Measurements from ENCODE around the gene ARHGAP22.
A peak's percentile ranks its signal among the peaks of the same experiment; 100 is the strongest.

ARHGAP22 gene

GRCh38 chr10:48587819-48588218 lies 17.1 kb downstream of the ARHGAP22 start:
- DNase-seq (ENCODE audit: low spot score) = no peak

DNA sequence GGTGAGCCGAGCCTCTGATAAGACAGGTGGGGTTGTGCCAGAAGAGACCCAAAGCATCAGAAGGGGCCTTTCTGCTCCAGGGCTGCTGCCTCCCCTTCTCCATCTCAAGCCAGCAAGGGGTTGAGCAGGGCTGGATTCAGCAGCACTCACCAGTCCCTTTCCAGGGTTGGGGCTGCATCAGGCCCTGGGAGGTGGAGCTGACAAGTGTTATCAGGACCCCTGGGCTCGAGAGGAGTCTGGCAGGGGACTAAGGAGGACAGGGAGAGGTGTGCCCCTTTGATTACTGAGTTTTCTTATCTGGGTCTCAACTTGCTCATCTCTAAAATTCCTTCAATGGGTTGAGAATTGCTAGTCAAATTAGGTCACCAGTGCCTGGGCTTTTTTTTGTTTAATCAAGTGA lies 17.8 kb downstream of the ARHGAP22 start:
- no peak for DNase-seq (ENCODE audit: low spot score)

GRCh38 chr10:48582970-48583369 lies 21.9 kb downstream of the ARHGAP22 start:
- DNase-seq (ENCODE audit: low spot score) = no peak

- DNase-seq (ENCODE audit: low spot score) = no peak
These were observed 24.6 kb downstream of the ARHGAP22 start for GRCh38 chr10:48580236-48580635.

DNA sequence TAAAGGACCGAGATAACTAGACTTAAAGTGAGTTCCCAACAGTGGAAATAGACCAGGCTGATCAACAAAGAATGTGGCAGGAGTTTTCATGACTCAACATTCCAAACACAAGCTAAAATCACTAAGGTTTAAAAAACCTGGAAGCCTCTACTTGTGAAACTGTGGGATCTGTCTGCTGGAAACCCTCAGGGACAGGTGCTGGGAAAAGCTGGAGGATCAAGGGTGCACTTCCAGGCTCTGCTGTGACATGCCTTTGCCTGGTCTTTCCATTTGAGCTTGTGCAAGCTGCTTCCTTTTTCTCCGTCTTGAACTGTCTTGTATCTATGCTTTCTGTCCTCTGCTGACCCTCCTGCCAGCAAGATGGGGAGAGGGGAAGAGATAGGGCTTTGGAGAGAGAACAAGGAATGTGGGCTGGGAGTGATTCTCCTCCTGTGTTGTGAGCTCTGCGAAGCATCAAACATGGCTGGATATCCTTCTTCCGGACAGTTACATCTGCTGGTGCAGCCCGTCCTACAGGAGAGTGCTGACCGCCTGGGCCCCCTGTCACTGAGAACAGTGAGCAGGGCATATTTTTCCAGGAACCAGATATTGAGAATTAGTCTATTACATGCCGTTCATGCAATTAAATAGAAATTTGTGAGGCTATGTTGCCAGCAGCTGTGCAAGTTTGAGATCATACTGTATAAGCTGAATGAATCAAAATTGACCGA lies 25.5 kb downstream of the ARHGAP22 start:
- peak; percentile 16 for DNase-seq (ENCODE audit: low spot score)

GRCh38 chr10:48577158-48577557 lies 27.7 kb downstream of the ARHGAP22 start:
- no peak for DNase-seq (ENCODE audit: low spot score)

GRCh38 chr10:48576501-48576900 lies 28.4 kb downstream of the ARHGAP22 start:
- DNase-seq (ENCODE audit: low spot score) = no peak

GRCh38 chr10:48575901-48576300 lies 29.0 kb downstream of the ARHGAP22 start:
- no peak for DNase-seq (ENCODE audit: low spot score)

DNA sequence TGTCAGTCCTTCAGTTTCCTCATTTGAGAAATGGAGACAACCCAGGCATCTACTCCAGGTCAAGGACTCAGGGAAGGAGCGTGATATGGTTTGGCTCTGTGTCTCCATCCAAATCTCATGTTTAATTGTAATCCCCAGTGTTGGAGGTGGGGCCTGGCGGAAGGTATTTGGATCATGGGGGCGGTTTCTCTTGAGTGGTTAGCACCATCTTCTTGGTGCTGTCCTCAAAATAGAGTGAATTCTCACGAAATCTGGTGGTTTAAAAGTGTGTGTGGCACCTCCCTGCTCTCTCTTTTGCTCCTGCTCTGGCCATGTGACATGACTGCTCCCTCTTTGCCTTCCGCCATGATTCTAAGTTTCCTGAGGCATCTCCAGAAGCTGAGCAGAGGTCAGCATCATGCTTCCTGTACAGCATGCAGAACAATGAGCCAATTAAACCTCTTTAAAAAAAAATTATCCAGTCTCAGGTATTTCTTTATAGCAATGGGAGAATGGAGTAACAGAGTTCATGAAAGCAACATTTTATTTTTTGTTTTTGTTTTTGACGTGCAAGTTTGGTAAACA lies 30.0 kb downstream of the ARHGAP22 start:
- DNase-seq (ENCODE audit: low spot score) = no peak

DNA sequence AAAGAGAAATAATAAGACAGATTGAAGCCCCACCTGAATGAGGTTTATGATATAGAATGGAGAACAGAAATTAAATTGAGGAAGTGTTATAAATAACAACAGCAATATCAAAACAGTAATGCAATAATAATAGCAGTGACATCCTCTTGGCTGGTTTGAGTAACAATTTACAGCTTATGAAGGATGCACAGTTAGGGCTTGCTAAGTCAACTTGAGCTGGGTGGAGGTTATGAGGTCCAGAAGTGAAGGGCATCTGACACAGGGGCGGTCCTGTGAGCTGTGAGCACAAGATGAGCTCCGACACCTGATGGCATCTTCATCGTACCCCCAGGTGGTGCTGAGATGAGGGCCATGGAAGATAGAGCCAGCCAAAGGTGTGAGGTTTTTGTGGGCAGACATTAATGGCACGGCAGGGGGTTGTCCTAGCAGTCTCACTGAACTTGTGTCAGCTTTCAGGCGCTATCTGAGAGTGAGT lies 30.5 kb downstream of the ARHGAP22 start:
- no peak for DNase-seq (ENCODE audit: low spot score)

DNA sequence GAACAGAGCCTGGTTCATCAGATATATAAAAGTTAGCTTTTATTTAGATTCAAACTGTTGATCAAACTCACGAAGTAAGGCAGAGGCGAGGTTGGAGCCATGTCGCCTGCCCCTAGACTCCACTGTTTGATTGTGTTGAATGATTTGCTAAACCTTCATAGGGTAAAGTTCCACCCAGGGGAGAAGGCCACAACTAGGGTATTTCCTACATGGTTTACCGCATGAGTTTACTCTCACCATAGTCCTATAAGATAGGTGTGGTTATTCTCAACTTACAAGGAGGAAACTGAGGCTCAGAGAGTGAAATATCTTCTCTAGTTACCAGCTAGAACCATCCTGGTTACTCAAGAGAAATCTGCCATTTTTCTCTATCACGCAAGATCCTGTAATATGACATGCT lies 31.8 kb downstream of the ARHGAP22 start:
- DNase-seq (ENCODE audit: low spot score) = no peak

DNA sequence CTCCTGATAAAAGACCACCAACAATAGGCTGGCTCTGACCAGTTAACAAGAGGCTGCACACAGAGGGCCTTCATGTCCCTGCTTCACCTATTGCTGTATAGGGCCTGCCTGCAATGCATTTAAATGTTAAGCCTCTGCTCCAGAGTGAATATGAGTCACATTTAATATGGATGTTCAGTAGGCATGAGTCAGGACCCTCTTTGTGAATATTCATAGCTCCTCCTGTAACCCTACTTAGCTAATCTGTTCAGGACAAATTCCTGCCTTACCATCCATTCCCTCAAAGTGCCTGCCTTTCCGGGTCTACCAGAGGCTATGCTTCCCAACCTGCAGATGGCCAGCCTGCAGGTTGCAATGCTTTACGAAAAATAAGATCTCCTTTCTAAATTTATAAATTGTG lies 32.5 kb downstream of the ARHGAP22 start:
- peak; percentile 62 for DNase-seq (ENCODE audit: low spot score)

DNA sequence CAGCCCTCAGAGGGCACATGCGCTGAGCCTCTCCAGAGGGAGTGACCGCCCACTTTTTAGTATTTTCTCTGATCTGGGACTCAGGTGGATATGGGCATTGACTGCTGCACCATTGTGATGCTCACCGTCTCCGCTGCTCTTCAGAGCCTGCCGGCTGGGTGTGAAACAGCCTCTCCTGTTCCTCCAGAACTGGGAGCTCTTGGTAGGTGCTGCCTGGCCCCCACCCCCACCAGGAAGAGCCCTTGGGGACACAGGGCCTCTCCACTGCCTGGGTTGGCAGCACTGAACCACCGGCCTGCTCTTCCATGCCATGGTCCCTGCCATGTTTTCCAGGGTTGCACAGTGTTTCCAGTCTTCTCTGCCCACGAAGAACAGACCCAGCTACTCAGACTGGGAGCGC lies 36.3 kb downstream of the ARHGAP22 start:
- no peak for DNase-seq (ENCODE audit: low spot score)

DNA sequence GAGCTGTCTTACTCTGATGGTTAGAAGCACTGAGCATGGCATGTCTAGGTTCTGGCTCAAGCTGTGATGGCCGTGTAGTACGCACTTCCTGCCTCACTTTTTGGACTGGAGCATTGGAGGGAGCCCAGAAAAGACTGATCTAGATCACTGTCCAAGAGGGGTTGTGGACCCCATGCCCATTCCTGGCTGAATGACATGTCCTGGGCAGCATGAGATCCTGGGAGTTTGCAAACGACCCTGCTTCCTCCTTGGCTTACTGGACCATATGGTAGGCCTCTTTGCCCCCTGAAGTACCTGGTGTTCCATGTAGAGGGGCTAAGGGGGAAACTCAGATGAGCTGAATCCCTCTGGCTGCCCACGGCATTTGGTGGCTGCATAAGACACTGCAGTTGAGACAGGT lies 36.7 kb downstream of the ARHGAP22 start:
- no peak for DNase-seq (ENCODE audit: low spot score)

DNA sequence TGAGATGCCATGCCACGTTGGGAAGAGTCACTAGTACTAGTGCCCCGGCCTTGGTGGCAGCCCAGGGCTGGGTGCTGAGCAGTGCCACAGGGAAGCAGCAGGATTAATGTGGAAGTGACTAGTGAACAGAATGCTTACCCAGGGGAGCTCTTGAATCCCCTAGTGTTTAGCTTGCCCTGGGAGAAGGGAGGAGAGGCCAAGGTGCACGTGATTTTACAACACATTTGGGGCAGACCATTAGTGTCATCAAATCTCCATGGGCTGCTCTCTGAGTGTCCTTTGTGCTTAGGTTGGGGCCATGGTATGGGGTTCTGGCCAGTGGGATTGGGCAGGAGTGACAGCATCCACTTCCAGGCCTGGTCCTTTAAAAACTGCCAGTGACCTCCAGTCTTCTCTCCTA lies 37.5 kb downstream of the ARHGAP22 start:
- no peak for DNase-seq (ENCODE audit: low spot score)

GRCh38 chr10:48564466-48565160 lies 40.3 kb downstream of the ARHGAP22 start:
- no peak for DNase-seq (ENCODE audit: low spot score)

GRCh38 chr10:48557511-48558123 lies 47.3 kb downstream of the ARHGAP22 start:
- DNase-seq (ENCODE audit: low spot score) = no peak

GRCh38 chr10:48556713-48557112 lies 48.2 kb downstream of the ARHGAP22 start:
- DNase-seq (ENCODE audit: low spot score) = no peak

- no peak for DNase-seq (ENCODE audit: low spot score)
These were observed 48.8 kb downstream of the ARHGAP22 start for GRCh38 chr10:48556065-48556464.

DNA sequence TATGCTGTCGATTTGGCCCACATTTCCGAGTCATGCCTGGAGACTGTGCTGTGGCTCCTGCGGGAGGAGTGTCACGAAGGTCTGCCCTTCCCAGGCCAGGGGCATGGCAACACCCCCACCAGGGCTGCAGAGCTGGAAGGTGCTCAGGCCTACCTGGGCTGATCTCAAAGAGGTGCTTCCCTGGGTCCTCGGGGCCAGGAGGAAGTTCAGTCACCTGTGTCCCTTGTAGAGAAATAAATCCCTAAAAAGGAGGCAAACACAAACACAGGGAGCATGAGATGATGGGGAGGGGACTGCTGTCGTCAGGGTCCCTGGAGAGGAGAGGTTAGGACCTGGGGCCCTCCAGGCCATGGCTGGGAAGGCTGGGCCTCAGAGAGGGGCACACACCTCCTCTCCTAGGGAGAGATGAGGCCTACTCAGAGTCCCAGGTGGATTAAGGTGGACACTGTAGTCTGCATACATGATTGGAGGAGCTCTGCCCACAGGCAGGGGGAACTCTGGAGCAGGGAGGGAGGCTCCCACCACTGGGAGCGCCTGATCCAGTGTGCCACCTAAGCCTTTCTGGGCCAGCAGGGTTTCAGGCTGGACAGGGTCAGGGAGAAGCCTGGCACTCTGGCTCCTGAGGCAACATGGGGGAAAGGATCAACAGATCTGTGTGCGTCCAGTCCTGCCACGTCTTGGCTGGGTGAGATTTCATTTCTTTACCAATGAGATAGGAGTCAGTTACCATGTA lies 49.4 kb downstream of the ARHGAP22 start:
- DNase-seq (ENCODE audit: low spot score) = no peak

DNA sequence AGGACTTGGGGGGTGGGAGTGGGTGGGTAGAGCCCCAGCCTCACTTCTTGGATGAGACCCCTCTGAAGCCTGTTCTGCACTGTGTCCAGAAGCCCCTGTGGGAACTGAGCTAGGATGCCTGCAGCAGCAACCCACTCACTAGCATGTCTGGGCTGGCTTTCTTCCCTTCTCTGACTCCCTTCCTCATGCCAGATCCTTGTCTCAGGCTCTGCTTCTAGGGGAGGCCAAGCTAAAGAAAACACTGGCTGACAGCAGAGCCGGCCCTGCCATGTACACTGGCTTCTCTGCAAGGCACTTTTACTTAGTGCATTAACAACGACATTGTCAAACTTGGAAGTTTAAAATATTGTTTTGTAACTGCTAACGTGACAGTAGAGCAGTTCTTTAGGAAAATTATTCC lies 50.2 kb downstream of the ARHGAP22 start:
- DNase-seq (ENCODE audit: low spot score) = no peak

DNA sequence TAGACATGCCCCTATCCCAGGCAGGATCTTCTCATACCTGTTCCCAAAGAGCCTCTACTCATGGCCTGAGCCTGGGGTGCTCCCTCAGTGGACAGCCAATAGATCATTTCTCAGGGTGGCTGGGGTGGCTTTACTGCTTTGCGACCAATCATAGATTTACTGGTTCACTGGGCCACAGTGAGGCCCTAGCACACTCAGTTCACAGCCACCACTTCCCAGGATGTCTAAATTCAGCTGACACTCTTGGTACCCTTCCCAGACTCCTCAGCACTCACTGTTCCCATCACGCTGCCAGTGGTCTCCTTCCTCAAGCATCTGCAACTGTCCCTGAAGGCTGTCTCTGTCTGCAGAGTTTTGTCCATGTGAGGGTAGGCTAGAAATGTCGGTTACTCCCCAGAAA lies 50.6 kb downstream of the ARHGAP22 start:
- no peak for DNase-seq (ENCODE audit: low spot score)

All from kidney tubule cell (primary cell).